ENCODE results near the gene POLR3F.
A peak's percentile ranks its signal among the peaks of the same experiment; 100 is the strongest.
"Not testable (repeated sequence)": the region's sequence is repeated elsewhere in the genome, so short reads cannot be mapped to it uniquely, and the experiment has no call there.

POLR3F gene

GRCh38 chr20:18504479-18505060 is 37.4 kb downstream of the POLR3F start:
- 84 to 90% methylated on average over 28 to 31 of the region's 31 CpGs for WGBS, 2 experiments (ENCODE audit: insufficient coverage in 2 of 2)
- H3K4me1 ChIP-seq (ENCODE audit: control insufficient read depth, insufficient read depth, low read length, poor library complexity, severe bottlenecking): no peaks in the 10 kb centered on the region

DNA sequence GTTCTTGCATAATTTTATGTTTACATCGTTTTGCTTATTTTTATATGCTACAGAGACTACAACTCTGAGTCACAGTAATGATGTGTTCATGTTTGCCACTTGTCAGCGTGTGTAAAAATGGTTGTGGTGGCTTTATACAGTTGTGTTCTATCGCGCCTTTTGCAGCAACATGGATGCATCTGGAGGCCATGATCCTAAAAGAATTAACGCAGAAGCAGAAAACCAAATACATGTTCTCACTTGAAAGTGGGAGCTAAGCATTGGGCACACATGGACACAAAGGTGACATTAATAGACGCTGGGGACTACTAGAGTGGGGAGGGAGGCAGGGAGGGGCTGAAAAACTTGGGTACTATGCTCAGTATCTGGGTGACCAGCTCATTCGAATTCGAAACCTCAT is 39.6 kb downstream of the POLR3F start:
- WGBS, 2 experiments (ENCODE audit: insufficient coverage in 2 of 2): 71 to 81% methylated on average over 5 to 7 of the region's 8 CpGs
- peak overlapping the region; percentile 73 for H3K4me3 ChIP-seq (ENCODE audit: extremely low read depth, insufficient read depth, low read length, poor library complexity, severe bottlenecking)
- peaks cover 24% of the 10 kb centered on the region for H3K36me3 ChIP-seq (ENCODE audit: control insufficient read depth, insufficient read depth, low read length)
- H3K4me1 ChIP-seq (ENCODE audit: control insufficient read depth, insufficient read depth, low read length, poor library complexity, severe bottlenecking): no peaks in the 10 kb centered on the region
- peak overlapping the region; percentile 96 for H3K27ac ChIP-seq (ENCODE audit: low read depth, low read length, severe bottlenecking)
- H3K9me3 ChIP-seq (ENCODE audit: control insufficient read depth, low read length): no peaks in the 10 kb centered on the region

More at GRCh38 chr20:18504479-18505060, 37.4 kb downstream of the POLR3F start:
- Histone ChIP-seq H3K9me3 (ENCODE audit: control insufficient read depth, low read length) (no peaks in the 10 kb centered on the region), H3K36me3 (ENCODE audit: control insufficient read depth, insufficient read depth, low read length) (peaks cover 4% of the 10 kb centered on the region), H3K4me3 (ENCODE audit: extremely low read depth, insufficient read depth, low read length, poor library complexity, severe bottlenecking) (no peak overlapping the region), H3K27ac (ENCODE audit: low read depth, low read length, severe bottlenecking) (no peak overlapping the region)

DNA sequence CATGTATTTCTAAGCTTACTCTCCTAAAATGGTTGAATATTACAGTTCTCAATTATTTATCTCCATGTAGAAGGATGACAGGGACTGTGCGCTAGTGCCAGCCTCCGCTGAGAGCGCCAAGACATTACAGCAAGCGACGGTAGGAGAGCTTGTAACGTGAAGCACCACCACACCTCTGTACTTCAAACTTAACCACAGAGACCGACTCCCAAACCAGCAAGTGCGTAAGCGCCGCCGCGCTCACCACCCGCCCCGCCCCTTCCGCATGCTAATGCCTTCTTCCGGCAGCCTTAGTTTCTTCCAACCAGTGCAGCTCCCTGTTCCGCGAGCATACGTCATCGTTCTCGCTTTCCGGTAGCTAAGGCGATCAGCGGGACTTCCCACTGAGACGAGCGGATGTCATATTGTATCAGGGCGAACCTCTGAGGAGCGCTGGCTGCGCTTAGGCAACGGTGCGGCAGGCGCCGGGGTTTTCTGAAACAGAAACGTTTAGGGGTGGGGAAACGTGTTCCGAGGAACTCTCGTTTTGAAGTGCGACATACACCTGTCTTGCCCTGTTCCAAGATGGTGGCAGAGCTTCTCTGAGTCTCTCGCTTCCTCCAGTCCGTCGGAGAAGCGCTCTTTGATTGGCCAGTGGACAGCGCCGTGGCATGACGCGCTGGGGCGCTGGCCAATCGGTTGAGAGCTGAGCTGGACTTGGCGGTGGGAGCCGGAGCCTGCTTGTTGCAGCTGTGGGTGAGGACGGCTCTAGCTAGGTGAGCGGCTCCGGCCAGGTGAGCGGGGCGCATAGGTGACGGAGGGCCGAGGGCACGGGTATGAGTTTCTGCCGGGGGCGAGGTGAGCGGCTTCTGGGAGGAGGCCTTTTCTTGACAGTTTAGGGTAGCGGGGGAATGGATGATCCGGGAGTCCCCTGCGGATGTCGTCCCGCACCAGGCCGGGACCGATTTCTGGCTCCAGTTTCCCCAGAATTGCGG is 40.3 kb downstream of the POLR3F start, which contains the start of gene SEC23B:
Gene SEC23B, plus strand, starts transcription at position 723 of the 974 bp plus-strand sequence. CDS start 2,896 bp downstream, outside the sequence.
- Histone ChIP-seq H3K27ac (ENCODE audit: low read depth, low read length, severe bottlenecking) (peak within 1 kb of the TSS; percentile 96), H3K4me3 (ENCODE audit: extremely low read depth, insufficient read depth, low read length, poor library complexity, severe bottlenecking) (peak within 1 kb of the TSS; percentile 73), H3K36me3 (ENCODE audit: control insufficient read depth, insufficient read depth, low read length) (peaks cover 31% of the 10 kb centered on the region), H3K4me1 (ENCODE audit: control insufficient read depth, insufficient read depth, low read length, poor library complexity, severe bottlenecking) (no peaks in the 10 kb centered on the region), H3K9me3 (ENCODE audit: control insufficient read depth, low read length) (no peaks in the 10 kb centered on the region)
- WGBS, 2 experiments (ENCODE audit: insufficient coverage in 2 of 2): 0 to 1% methylated on average over 60 to 61 of the region's 69 CpGs

GRCh38 chr20:18511571-18511970 is 44.4 kb downstream of the POLR3F start:
- Histone ChIP-seq H3K27ac (ENCODE audit: low read depth, low read length, severe bottlenecking) (no peak overlapping the region), H3K36me3 (ENCODE audit: control insufficient read depth, insufficient read depth, low read length) (peaks cover 65% of the 10 kb centered on the region), H3K4me1 (ENCODE audit: control insufficient read depth, insufficient read depth, low read length, poor library complexity, severe bottlenecking) (no peaks in the 10 kb centered on the region), H3K9me3 (ENCODE audit: control insufficient read depth, low read length) (no peaks in the 10 kb centered on the region), H3K4me3 (ENCODE audit: extremely low read depth, insufficient read depth, low read length, poor library complexity, severe bottlenecking) (no peak overlapping the region)
- WGBS, 2 experiments (ENCODE audit: insufficient coverage in 2 of 2): no CpG with 5 or more reads among the region's 1 CpG

- Histone ChIP-seq H3K9me3 (ENCODE audit: control insufficient read depth, low read length) (no peaks in the 10 kb centered on the region), H3K4me3 (ENCODE audit: extremely low read depth, insufficient read depth, low read length, poor library complexity, severe bottlenecking) (no peak overlapping the region), H3K4me1 (ENCODE audit: control insufficient read depth, insufficient read depth, low read length, poor library complexity, severe bottlenecking) (no peaks in the 10 kb centered on the region), H3K27ac (ENCODE audit: low read depth, low read length, severe bottlenecking) (no peak overlapping the region), H3K36me3 (ENCODE audit: control insufficient read depth, insufficient read depth, low read length) (peaks cover 76% of the 10 kb centered on the region)
- WGBS, 2 experiments (ENCODE audit: insufficient coverage in 2 of 2): 89 to 94% methylated on average over 4 of the region's 7 CpGs
Observed at GRCh38 chr20:18513208-18513607, 46.0 kb downstream of the POLR3F start.

- Histone ChIP-seq H3K36me3 (ENCODE audit: control insufficient read depth, insufficient read depth, low read length) (peaks cover 79% of the 10 kb centered on the region), H3K9me3 (ENCODE audit: control insufficient read depth, low read length) (no peaks in the 10 kb centered on the region), H3K4me1 (ENCODE audit: control insufficient read depth, insufficient read depth, low read length, poor library complexity, severe bottlenecking) (no peaks in the 10 kb centered on the region), H3K4me3 (ENCODE audit: extremely low read depth, insufficient read depth, low read length, poor library complexity, severe bottlenecking) (no peak overlapping the region), H3K27ac (ENCODE audit: low read depth, low read length, severe bottlenecking) (no peak overlapping the region)
- 92 to 95% methylated on average over 5 of the region's 5 CpGs for WGBS, 2 experiments (ENCODE audit: insufficient coverage in 2 of 2)
Observed at GRCh38 chr20:18514127-18514526, 46.9 kb downstream of the POLR3F start.

DNA sequence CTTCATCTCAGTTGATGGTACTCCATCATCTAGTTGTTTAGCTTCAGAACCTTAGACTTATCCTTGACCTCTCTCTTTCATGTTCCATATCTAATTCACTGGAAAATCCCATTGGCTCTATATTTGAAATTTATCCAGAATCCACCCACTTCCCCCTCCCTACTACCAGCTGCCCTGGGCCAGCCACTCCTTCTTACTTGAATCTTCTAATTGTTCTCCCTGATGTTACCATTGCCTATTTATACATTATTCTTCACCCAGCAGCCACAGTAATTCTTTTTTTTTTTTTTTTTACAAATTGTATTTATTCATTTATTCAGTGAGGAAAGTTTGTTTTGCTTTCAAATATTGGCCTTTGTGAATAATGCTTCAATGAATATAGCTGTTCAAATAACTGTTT is 48.8 kb downstream of the POLR3F start:
- Histone ChIP-seq H3K9me3 (ENCODE audit: control insufficient read depth, low read length) (no peaks in the 10 kb centered on the region), H3K4me1 (ENCODE audit: control insufficient read depth, insufficient read depth, low read length, poor library complexity, severe bottlenecking) (no peaks in the 10 kb centered on the region), H3K27ac (ENCODE audit: low read depth, low read length, severe bottlenecking) (no peak overlapping the region), H3K36me3 (ENCODE audit: control insufficient read depth, insufficient read depth, low read length) (peaks cover 75% of the 10 kb centered on the region), H3K4me3 (ENCODE audit: extremely low read depth, insufficient read depth, low read length, poor library complexity, severe bottlenecking) (no peak overlapping the region)

- not testable (repeated sequence) for H3K9me3 ChIP-seq (ENCODE audit: control insufficient read depth, low read length); H3K4me1 ChIP-seq (ENCODE audit: control insufficient read depth, insufficient read depth, low read length, poor library complexity, severe bottlenecking); H3K4me3 ChIP-seq (ENCODE audit: extremely low read depth, insufficient read depth, low read length, poor library complexity, severe bottlenecking); H3K27ac ChIP-seq (ENCODE audit: low read depth, low read length, severe bottlenecking)
- 93 to 98% methylated on average over 7 to 9 of the region's 9 CpGs for WGBS, 2 experiments (ENCODE audit: insufficient coverage in 2 of 2)
- peaks cover 67% of the 10 kb centered on the region for H3K36me3 ChIP-seq (ENCODE audit: control insufficient read depth, insufficient read depth, low read length)
Observed at GRCh38 chr20:18522066-18522465, 54.9 kb downstream of the POLR3F start.

DNA sequence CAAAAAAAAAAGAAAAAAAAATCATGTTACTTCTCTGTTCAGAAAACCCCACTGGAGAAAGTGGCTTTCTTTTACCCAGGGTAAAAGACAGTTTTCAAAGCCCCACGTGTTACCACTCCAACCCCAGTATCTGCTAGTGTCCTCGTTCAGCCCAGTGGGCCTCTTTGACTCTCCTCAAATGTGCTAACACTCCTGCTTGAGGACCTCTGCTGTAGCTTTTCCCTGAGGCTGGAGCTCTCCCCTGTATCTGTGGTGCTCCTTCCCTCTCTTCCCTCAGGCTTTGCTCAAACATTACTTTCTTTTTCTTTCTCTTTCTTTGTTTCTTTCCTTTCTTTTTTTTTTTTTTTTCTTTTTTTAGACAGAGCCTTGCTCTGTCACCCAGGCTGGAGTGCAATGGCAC is 55.9 kb downstream of the POLR3F start:
- no peak overlapping the region for H3K4me3 ChIP-seq (ENCODE audit: extremely low read depth, insufficient read depth, low read length, poor library complexity, severe bottlenecking)
- peaks cover 5% of the 10 kb centered on the region for H3K4me1 ChIP-seq (ENCODE audit: control insufficient read depth, insufficient read depth, low read length, poor library complexity, severe bottlenecking)
- 96 to 100% methylated on average over 2 of the region's 2 CpGs for WGBS, 2 experiments (ENCODE audit: insufficient coverage in 2 of 2)
- no peaks in the 10 kb centered on the region for H3K9me3 ChIP-seq (ENCODE audit: control insufficient read depth, low read length)
- H3K36me3 ChIP-seq (ENCODE audit: control insufficient read depth, insufficient read depth, low read length): peaks cover 71% of the 10 kb centered on the region
- H3K27ac ChIP-seq (ENCODE audit: low read depth, low read length, severe bottlenecking): no peak overlapping the region

DNA sequence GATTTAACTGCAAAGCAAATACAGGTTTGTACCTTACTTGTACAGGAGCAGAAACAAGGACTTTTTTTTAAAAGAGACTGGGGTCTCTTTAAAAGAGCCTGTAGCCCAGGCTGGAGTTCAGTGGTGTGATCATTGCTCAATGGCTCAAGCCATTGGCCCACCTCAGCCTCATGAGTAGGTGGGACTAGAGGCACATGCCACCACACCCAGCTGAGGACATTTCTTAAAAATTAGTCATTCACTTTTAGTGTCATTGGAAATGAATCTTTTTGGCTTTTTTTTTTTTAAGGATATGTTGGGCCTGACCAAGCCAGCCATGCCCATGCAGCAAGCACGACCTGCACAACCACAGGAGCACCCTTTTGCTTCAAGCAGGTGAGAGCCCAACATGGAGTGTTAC is 57.5 kb downstream of the POLR3F start:
- Histone ChIP-seq H3K36me3 (ENCODE audit: control insufficient read depth, insufficient read depth, low read length) (peaks cover 79% of the 10 kb centered on the region), H3K9me3 (ENCODE audit: control insufficient read depth, low read length) (no peaks in the 10 kb centered on the region)
- 93% methylated on average over 1 of the region's 1 CpG; no CpG with 5 or more reads in 1 of the 2 experiments for WGBS, 2 experiments (ENCODE audit: insufficient coverage in 2 of 2)

DNA sequence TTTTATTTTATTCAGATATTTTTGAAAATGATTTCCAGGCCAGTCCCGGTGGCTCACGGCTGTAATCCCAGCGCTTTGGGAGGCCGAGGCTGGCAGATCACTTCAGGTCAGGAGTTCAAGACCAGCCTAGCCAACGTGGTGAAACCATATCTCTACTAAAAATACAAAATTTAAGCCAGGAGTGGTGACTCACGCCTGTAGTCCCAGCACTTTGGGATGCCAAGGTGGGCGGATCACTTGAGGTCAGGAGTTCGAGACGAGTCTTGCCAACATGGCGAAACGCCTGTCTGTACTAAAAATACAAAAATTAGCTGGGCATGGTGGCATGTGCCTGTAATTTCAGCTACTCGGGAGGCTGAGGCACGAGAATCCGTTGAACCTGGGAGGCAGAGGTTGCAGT is 59.6 kb downstream of the POLR3F start:
- WGBS, 2 experiments (ENCODE audit: insufficient coverage in 2 of 2): 82 to 88% methylated on average over 10 to 14 of the region's 14 CpGs
- peaks cover 86% of the 10 kb centered on the region for H3K36me3 ChIP-seq (ENCODE audit: control insufficient read depth, insufficient read depth, low read length)

More for the DNA sequence above, 57.5 kb downstream of the POLR3F start:
- Histone ChIP-seq H3K4me1 (ENCODE audit: control insufficient read depth, insufficient read depth, low read length, poor library complexity, severe bottlenecking) (peaks cover 5% of the 10 kb centered on the region), H3K4me3 (ENCODE audit: extremely low read depth, insufficient read depth, low read length, poor library complexity, severe bottlenecking) (no peak overlapping the region), H3K27ac (ENCODE audit: low read depth, low read length, severe bottlenecking) (no peak overlapping the region)

More for the DNA sequence above, 59.6 kb downstream of the POLR3F start:
- H3K27ac ChIP-seq (ENCODE audit: low read depth, low read length, severe bottlenecking); H3K4me1 ChIP-seq (ENCODE audit: control insufficient read depth, insufficient read depth, low read length, poor library complexity, severe bottlenecking); H3K4me3 ChIP-seq (ENCODE audit: extremely low read depth, insufficient read depth, low read length, poor library complexity, severe bottlenecking); H3K9me3 ChIP-seq (ENCODE audit: control insufficient read depth, low read length): not testable (repeated sequence)

All from mesodermal cell (in vitro differentiated cells).